HG03520 (cell line): ENCODE measurements around the gene SLC23A1.
"Not testable (repeated sequence)": the region's sequence is repeated elsewhere in the genome, so short reads cannot be mapped to it uniquely, and the experiment has no call there.

ENCODE experiments used
- ATAC-seq: cut with Tn5 transposase; IDR thresholded peaks from one replicate; pipeline ENCODE4 v1.9.1; 2021; ENCODE audit warnings: mild to moderate bottlenecking, moderate library complexity; ENCODE audit not compliant: unreplicated experiment

The SLC23A1 gene

GRCh38 chr5:139374909-139375308, 8.2 kb downstream of the SLC23A1 start:
- no peak for ATAC-seq

- ATAC-seq: no peak
Observed at GRCh38 chr5:139371482-139372435, 11.3 kb downstream of the SLC23A1 start.

- no peak for ATAC-seq
Observed at GRCh38 chr5:139369181-139369580, 13.9 kb downstream of the SLC23A1 start.

DNA sequence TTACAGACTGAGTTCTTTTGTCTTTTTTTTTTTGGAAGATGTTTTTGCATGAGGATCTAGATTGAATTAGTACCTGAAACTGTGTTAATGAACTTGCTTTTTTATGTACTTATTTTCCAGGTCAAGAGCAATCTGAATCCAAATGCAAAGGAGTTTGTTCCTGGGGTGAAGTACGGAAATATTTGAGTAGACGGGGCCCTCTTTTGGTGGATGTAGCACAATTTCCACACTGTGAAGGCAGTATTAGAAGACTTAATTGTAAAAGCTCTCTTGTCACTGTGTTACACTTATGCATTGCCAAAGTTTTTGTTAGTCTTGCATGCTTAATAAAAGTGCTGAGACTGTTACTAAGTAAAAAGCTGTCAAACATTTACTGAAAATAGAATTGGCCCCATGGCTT, 14.5 kb downstream of the SLC23A1 start:
- no peak for ATAC-seq

DNA sequence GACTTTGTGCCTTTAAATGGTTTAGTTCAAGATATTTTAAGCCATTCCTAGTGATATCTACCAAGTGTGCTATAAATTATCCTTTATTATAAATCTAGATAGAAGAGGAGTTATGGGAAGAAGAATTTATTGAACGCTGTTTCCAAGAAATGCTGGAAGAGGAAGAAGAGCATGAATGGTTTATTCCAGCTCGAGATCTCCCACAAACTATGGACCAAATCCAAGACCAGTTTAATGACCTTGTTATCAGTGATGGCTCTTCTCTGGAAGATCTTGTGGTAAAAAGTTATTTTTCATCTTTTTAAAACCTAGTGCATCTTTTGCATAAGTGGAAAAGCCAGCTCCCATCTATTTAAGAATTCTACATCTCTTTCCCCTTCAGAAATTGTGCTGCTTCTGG, 18.6 kb downstream of the SLC23A1 start:
- ATAC-seq: no peak

DNA sequence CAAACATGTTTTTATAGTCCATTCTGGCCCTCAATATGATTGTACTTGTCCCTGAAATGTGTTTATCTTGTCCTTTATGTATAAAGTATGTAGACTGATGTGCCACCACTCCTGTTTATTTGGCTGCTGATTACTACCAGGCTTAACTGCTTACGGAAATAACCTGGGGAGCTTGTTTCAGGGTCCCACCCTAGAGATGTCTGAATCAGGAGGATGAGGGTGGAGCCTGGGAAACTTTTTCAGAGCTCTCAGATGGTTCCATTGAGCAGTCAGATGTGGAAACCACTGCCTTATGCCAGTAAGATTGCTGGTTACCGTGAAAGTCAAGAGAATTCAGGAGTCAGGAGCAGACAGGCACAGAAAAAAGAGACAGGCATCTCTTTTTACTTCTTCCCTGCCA, 19.2 kb downstream of the SLC23A1 start:
- no peak for ATAC-seq

DNA sequence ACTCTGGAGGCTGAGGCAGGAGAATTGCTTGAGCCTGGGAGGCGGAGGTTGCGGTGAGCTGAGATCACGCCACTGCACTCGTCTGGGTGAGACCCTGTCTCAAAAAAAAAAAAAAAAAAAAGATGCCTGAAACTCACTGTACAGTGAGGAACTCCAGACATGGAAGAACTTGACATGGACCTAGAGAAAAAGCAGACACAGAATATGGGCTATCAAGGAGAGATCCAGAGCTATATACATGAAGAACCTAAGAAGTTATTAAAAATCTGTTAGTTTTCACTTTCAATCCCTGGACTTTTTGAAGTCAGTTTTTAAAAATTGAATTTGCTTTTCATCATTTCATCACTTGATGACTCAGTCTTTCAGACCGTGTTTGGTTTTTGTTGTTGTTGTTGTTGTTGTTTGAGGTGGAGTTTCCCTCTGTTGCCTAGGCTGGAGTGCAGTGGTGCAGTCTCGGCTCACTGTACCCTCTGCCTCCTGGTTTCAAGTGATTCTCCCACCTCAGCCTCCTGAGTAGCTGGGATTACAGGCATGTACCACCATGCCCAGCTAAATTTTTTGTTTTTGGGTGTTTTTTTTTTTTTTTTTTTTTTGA, 21.2 kb downstream of the SLC23A1 start:
- ATAC-seq: no peak

GRCh38 chr5:139360384-139360783, 22.7 kb downstream of the SLC23A1 start:
- ATAC-seq: no peak

GRCh38 chr5:139358064-139358463, 25.0 kb downstream of the SLC23A1 start:
- no peak for ATAC-seq

DNA sequence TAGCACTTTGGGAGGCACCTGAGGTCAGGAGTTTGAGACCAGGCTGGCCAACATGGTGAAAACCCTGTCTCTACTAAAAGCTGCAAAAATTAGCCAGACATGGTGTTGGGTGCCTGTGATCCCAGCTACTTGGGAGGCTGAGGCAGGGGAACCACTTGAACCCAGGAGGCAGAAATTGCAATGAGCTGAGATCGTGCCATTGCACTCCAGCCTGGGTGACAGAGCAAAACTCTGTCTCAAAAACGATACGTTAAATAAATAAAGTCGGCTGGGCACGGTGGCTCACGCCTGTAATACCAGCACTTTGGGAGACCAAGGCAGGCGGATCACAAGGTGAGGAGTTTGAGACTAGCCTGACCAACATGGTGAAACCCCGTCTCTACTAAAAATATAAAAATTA, 27.2 kb downstream of the SLC23A1 start:
- ATAC-seq: not testable (repeated sequence)

GRCh38 chr5:139354186-139354585, 28.9 kb downstream of the SLC23A1 start:
- ATAC-seq: no peak

GRCh38 chr5:139347863-139348262, 35.2 kb downstream of the SLC23A1 start:
- not testable (repeated sequence) for ATAC-seq

DNA sequence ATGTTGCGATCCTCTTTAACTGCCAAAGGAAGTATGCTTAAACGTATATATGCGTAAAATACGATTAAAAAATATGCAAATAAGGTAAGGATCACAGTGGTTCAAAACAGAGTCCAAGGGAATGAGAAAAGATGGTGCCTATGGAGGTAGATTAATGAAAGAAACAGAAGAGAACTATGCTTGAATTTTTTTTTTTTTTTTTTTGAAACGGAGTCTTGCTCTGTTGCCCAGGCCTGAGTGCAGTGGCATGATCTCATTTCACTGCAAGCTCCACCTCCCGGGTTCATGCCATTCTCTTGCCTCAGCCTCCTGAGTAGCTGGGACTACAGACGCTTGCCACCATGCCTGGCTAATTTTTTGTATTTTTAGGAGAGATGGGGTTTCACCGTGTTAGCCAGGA, 37.7 kb downstream of the SLC23A1 start:
- ATAC-seq: not testable (repeated sequence)

DNA sequence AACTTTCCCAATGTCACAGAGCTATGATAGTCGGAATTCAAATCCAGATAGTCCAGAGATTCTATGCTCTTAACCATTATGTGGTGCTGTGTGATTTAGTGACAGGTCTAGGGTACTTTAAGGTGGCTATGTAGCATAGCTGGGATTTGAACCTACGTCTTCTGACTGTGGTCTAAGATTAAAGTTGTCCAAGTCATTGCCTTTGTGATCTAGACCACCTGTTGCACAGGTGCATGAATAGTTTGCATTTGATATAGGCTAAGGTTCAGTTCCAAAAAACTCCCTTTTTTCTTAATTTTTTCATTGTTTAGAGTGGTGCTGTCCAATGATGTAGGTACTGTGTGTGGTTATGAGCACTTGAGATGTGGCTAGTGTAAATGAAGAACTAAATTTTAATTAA, 38.9 kb downstream of the SLC23A1 start:
- no peak for ATAC-seq

GRCh38 chr5:139343476-139343875, 39.6 kb downstream of the SLC23A1 start:
- no peak for ATAC-seq

GRCh38 chr5:139342423-139342723, 40.7 kb downstream of the SLC23A1 start:
- ATAC-seq: no peak

DNA sequence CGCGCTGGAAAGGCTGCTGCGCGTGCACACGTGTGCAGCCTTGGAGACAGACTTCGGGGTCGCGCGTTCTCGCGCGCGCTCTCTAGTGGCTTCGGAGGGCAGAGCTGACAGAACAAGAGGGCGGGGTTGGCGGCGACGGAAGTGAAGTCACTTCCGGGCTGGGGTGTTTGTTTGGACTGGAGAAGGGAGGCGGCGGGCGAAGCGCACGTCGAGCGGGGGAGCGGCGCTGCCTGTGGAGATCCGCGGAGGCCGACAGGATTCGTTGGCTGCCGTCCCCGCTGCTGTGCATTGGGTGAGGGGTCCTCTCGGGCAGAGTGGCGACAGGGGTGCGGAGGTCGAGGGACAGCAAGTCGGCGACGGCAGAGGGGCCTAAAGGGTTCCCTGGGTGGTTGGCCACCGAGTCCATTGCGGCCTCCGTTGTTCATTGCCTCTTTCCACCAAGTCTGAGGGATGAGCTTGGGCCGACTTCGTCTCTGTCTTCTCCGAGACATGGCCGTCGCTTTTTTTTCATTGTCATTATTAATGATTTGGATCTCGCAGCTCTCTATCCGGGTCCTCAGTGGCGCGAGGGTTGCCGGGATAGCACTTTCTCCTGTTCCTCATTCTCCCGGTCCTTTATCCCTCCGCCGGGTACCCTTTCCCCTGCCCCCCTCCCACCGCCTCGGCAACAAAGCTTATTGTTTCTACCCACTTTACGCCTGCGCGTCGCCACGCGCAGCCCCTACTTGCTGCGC, 41.2 kb downstream of the SLC23A1 start, which contains the start of gene PAIP2:
TSS of gene PAIP2 (plus strand) at position 166 of the 734 bp plus-strand sequence. CDS start 21,931 bp downstream, outside the sequence.
- ATAC-seq: peak; percentile 90

DNA sequence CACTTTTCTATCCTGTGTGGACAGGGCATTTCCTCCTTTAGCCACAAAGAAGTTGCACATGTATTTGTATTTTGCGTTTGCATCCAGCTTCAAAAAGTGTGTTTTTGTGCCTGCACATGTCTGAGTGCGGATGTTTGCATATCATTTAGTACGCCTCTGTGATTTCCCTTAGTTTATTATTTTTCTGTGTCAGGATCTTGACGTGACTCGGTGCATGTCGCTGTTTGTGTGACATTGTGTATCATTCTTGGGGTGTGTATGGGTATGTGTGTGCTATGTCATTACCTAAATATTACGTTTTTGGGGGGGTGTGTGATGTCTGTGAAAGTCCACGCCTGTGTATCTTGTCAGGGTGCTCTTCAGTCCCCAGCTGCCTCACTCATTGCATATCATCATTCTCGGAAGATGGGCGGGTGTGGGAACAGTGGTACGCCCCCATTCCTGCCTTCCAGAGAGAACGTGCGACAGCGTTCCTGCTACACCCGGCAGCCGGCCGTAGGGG, 41.9 kb downstream of the SLC23A1 start:
- ATAC-seq: peak; percentile 24

DNA sequence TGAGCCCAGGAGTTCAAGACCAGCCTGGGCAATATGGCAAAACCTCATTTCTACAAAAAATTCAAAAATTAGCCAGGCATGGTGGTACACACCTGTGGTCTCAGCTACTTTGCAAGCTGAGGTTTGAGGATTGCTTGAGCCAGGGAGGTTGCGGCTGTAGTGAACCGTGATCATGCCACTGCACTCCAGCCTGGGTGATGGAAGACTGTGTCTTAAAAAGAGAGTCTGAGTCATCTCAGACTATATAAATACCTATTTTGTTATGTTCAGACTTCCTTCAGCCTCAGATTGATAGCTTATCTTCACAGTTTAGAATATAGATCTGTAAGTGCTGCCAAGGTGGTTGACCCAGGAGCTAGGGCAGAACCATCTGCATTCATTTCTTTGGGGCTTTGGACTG, 43.0 kb downstream of the SLC23A1 start:
- ATAC-seq: no peak

DNA sequence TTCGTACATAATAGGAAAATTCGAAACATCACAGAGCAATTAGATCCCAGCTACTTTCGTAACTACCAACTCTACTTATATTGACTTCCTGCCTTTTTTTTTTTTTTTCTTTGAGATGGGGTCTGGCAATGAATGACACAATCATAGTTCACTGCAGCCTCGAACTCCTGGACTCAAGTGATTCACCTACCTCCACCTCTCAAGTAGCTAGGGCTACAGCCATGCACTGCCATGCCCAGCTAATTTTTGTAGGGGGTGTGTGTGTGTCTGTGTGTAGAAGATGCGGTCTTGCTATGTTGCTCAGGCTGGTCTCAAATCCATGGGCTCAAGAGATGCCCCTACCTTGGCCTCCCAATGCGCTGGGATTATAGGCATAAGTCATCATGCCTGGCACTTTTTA, 47.3 kb downstream of the SLC23A1 start:
- no peak for ATAC-seq
